Panc1 (cell line): ENCODE results near the gene TSPYL1. TPM values are rescaled to one million over a fixed set of nuclear protein-coding genes. Genes with fewer than 3 reads are reported as not detected.
"Not testable (repeated sequence)": the region's sequence is repeated elsewhere in the genome, so short reads cannot be mapped to it uniquely, and the experiment has no call there.

Experiments used
- ATAC-seq: fragments of 200-7000 bp; cut with Tn5 transposase; 2 replicates; pipeline ENCODE4 v1.9.1; 2020; ENCODE audit warnings: mild to moderate bottlenecking, moderate library complexity
- BruUV-seq: library from RNA; stranded (reverse); fragments of 400-500 nt; replicated peaks from 2 replicates; lab custom pipeline; 2021; lab: Mats Ljungman, UMichigan
- CTCF ChIA-PET: fragments of 300-600 bp; sonication (Branson Sonifier 250); formaldehyde crosslinking; loops from one replicate; lab custom pipeline; 2022; ENCODE audit warnings: antibody characterized with exemption; lab: Charles Lee
- POLR2A ChIA-PET: fragments of 300-600 bp; sonication (Branson Sonifier 250); formaldehyde crosslinking; loops from one replicate; lab custom pipeline; 2022; ENCODE audit warnings: antibody characterized with exemption; lab: Charles Lee
- DNase-seq: peaks from one replicate; pipeline ENCODE4 v3.0.0-alpha.2; 2010; ENCODE audit warnings: low read depth, low spot score
- H3K27ac ChIP-seq: 2 replicates; pipeline ENCODE4 v1.5.1; 2011; ENCODE audit warnings: mild to moderate bottlenecking, low read length, inconsistent platforms
- H3K27me3 ChIP-seq: fragments of 200-500 bp; sonication (Bioruptor generic); 2 replicates; pipeline ENCODE4 v1.6.0; 2014; ENCODE audit warnings: low read length, inconsistent platforms; ENCODE audit not compliant: control insufficient read depth, insufficient read depth
- H3K36me3 ChIP-seq: fragments of 200-500 bp; sonication (Bioruptor generic); 2 replicates; pipeline ENCODE4 v1.5.1; 2014; ENCODE audit warnings: inconsistent platforms, mild to moderate bottlenecking, low read length, moderate library complexity; ENCODE audit not compliant: control insufficient read depth, insufficient read depth
- H3K4me1 ChIP-seq: 2 replicates; pipeline ENCODE4 v1.5.1; 2011; ENCODE audit warnings: inconsistent platforms, mild to moderate bottlenecking, low read length, moderate library complexity; ENCODE audit not compliant: control insufficient read depth, insufficient read depth
- H3K4me3 ChIP-seq, 2 experiments: 2 replicates each; pipeline ENCODE4 v1.5.1; 2011 to 2012; ENCODE audit warnings: low read depth in 2 of 2, low read length in 2 of 2, mild to moderate bottlenecking in 2 of 2, inconsistent platforms in 1 of 2, moderate library complexity in 1 of 2
- H3K9me3 ChIP-seq: fragments of 200-500 bp; sonication (Bioruptor generic); 2 replicates; pipeline ENCODE4 v1.5.1; 2014; ENCODE audit warnings: low read depth, mild to moderate bottlenecking, inconsistent platforms, low read length, moderate library complexity; ENCODE audit not compliant: control insufficient read depth, insufficient read depth
- POLR2AphosphoS5 ChIP-seq: IDR thresholded peaks from 2 replicates; pipeline ENCODE4 v1.6.1; 2012; ENCODE audit warnings: mild to moderate bottlenecking, low read depth, low read length, moderate library complexity
- REST ChIP-seq, 2 experiments: IDR thresholded peaks; 2 replicates each; pipeline ENCODE4 v1.6.1; 2011 to 2012; ENCODE audit warnings: low read depth in 2 of 2, control low read depth in 1 of 2, low read length in 1 of 2, mild to moderate bottlenecking in 1 of 2, moderate library complexity in 1 of 2; ENCODE audit not compliant: insufficient read depth in 1 of 2
- SIN3A ChIP-seq: IDR thresholded peaks from 2 replicates; pipeline ENCODE4 v1.6.1; 2012; ENCODE audit warnings: low read depth, mild to moderate bottlenecking, low read length, moderate library complexity, borderline replicate concordance; ENCODE audit not compliant: insufficient read depth
- TCF7L2 ChIP-seq: IDR thresholded peaks from 2 replicates; pipeline ENCODE4 v1.6.1; 2011; ENCODE audit warnings: mild to moderate bottlenecking, low read depth, low read length, inconsistent platforms
- in situ Hi-C: cut with HindIII; loops from 2 replicates; pipeline ENCODE4 v1.10.0; 2016; ENCODE audit warnings: low sequenced_read_pairs, low pct_unique_long_range_greater_than_20kb
- intact Hi-C: fragments of 100-400 bp; cut with micrococcal nuclease; formaldehyde crosslinking; loops from one replicate; pipeline ENCODE4 v1.10.0; 2022; ENCODE audit not compliant: unreplicated experiment
- total RNA-seq: library from RNA; stranded (reverse); gene quantifications from one replicate; pipeline ENCODE4 v1.2.1, GENCODE V29; 2021; ENCODE audit not compliant: unreplicated experiment
- TF ChIP-seq, protein P1 (sequence below): fragments of 450-650 bp; IDR thresholded peaks from 2 replicates; pipeline ENCODE4 v1.5.1; 2017; ENCODE audit warnings: mild to moderate bottlenecking

TSPYL1 gene
- total RNA-seq, 1 experiment from 2014 or later: 103 TPM

- Histone ChIP-seq H3K4me1 (no peaks in the 10 kb centered on the region), H3K4me3 (no peak overlapping the region), H3K27ac (no peak overlapping the region), H3K27me3 (peaks cover 11% of the 10 kb centered on the region), H3K9me3 (no peaks in the 10 kb centered on the region), H3K36me3 (no peaks in the 10 kb centered on the region)
- in situ Hi-C loops (no loop called here), intact Hi-C loops (loop anchor here (1.0 to 5.0 kb wide), 3 partner anchors 175 to 270 kb away; partner anchors contain the start of gene CALHM6)
- POLR2A ChIA-PET: no interaction called here
- ATAC-seq (peak; percentile 94), DNase-seq (peak; percentile 61)
- CTCF ChIA-PET: interaction anchor here (0.6 to 1.7 kb wide), 9 partner anchors 10 to 275 kb away, joined by 3 to 13 read pairs (median 5); partner anchors contain the start of gene CALHM5
- no peak for TF ChIP-seq SIN3A
- TF ChIP-seq, protein P1, sequence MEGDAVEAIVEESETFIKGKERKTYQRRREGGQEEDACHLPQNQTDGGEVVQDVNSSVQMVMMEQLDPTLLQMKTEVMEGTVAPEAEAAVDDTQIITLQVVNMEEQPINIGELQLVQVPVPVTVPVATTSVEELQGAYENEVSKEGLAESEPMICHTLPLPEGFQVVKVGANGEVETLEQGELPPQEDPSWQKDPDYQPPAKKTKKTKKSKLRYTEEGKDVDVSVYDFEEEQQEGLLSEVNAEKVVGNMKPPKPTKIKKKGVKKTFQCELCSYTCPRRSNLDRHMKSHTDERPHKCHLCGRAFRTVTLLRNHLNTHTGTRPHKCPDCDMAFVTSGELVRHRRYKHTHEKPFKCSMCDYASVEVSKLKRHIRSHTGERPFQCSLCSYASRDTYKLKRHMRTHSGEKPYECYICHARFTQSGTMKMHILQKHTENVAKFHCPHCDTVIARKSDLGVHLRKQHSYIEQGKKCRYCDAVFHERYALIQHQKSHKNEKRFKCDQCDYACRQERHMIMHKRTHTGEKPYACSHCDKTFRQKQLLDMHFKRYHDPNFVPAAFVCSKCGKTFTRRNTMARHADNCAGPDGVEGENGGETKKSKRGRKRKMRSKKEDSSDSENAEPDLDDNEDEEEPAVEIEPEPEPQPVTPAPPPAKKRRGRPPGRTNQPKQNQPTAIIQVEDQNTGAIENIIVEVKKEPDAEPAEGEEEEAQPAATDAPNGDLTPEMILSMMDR: peak; percentile 91; the same call in 1 of the 2 replicates
- BruUV-seq: no TSS peak
These were observed 8.1 kb upstream of the TSPYL1 start for GRCh38 chr6:116287689-116288282.

GRCh38 chr6:116286773-116287358 is 7.1 kb upstream of the TSPYL1 start:
- Histone ChIP-seq H3K36me3 (no peaks in the 10 kb centered on the region), H3K27ac (no peak overlapping the region), H3K4me3 (no peak overlapping the region), H3K9me3 (no peaks in the 10 kb centered on the region), H3K4me1 (peaks cover 1% of the 10 kb centered on the region; the same call in 1 of the 2 replicates), H3K27me3 (peaks cover 10% of the 10 kb centered on the region)
- ATAC-seq: no peak
- in situ Hi-C loops: no loop called here
- ChIA-PET POLR2A (no interaction called here), CTCF (interaction anchor here (0.6 to 1.7 kb wide), 9 partner anchors 9 to 276 kb away, joined by 3 to 13 read pairs (median 5); partner anchors contain the start of gene CALHM5)
- no peak for TF ChIP-seq TCF7L2
- BruUV-seq: no TSS peak
- DNase-seq: no peak
- intact Hi-C loops: loop anchor here (1.0 to 5.0 kb wide), 3 partner anchors 175 to 270 kb away; partner anchors contain the start of gene CALHM6

DNA sequence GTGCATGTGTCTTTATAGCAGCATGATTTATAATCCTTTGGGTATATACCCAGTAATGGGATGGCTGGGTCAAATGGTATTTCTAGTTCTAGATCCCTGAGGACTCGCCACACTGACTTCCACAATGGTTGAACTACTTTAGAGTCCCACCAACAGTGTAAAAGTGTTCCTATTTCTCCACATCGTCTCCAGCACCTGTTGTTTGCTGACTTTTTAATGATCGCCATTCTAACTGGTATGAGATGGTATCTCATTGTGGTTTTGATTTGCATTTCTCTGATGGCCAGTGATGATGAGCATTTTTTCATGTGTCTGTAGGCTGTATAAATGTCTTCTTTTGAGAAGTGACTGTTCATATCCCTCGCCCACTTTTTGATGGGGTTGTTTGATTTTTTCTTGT is 5.3 kb upstream of the TSPYL1 start:
- H3K27me3 ChIP-seq, H3K27ac ChIP-seq, BruUV-seq, DNase-seq, POLR2A ChIA-PET, H3K9me3 ChIP-seq, H3K36me3 ChIP-seq, H3K4me3 ChIP-seq, ATAC-seq, in situ Hi-C loops: not testable (repeated sequence)
- CTCF ChIA-PET: interaction anchor here (0.6 kb wide), 1 partner anchor 183 kb away, joined by 4 read pairs; no protein-coding TSS in a partner anchor
- intact Hi-C loops: loop anchor here (5.0 kb wide), 2 partner anchors 177 to 272 kb away; partner anchors contain the start of gene CALHM6
- peaks cover 17% of the 10 kb centered on the region for H3K4me1 ChIP-seq

- intact Hi-C loops: no loop called here
- Histone ChIP-seq H3K4me1 (peaks cover 17% of the 10 kb centered on the region), H3K9me3 (no peaks in the 10 kb centered on the region), H3K27me3 (no peaks in the 10 kb centered on the region), H3K4me3 (no peak overlapping the region), H3K36me3 (no peaks in the 10 kb centered on the region), H3K27ac (no peak overlapping the region)
- in situ Hi-C loops: no loop called here
- CTCF ChIA-PET: no interaction called here
- TF ChIP-seq POLR2AphosphoS5 (no peak), SIN3A (no peak), REST (IDR thresholded peaks at IDR 0.05; ENCODE audit: insufficient read depth in 1 of 2, low read depth in 2 of 2, low read length in 1 of 2) (no peak), TCF7L2 (no peak)
- no peak for DNase-seq
- POLR2A ChIA-PET: no interaction called here
- no TSS peak for BruUV-seq
- no peak for ATAC-seq
These were observed 3.5 kb upstream of the TSPYL1 start for GRCh38 chr6:116283191-116283590.
